NB4 (cell line): ENCODE results near the gene DAG1.

Source experiments
- DNase-seq: peaks from one replicate; pipeline ENCODE4 v3.0.0; 2010; ENCODE audit warnings: low read depth
- H3K4me3 ChIP-seq: one replicate; pipeline ENCODE4 v1.5.1; 2011; ENCODE audit warnings: mild to moderate bottlenecking, low read depth, low read length, moderate library complexity
- CTCF ChIP-seq: IDR thresholded peaks from one replicate; pipeline ENCODE4 v1.5.1; 2012; ENCODE audit warnings: low read depth, low read length
- MAX ChIP-seq: IDR thresholded peaks from 2 replicates; pipeline ENCODE4 v1.6.1; 2011; ENCODE audit warnings: low read depth, low read length
- MYC ChIP-seq: IDR thresholded peaks from 2 replicates; pipeline ENCODE4 v1.6.1; 2011; ENCODE audit warnings: low read depth, low read length
- POLR2A ChIP-seq: IDR thresholded peaks from 2 replicates; pipeline ENCODE4 v1.6.1; 2011; ENCODE audit warnings: mild to moderate bottlenecking; ENCODE audit not compliant: insufficient read length; ENCODE audit errors: extremely low read depth

The DAG1 gene

GRCh38 chr3:49531715-49532114, 61.6 kb downstream of the DAG1 start:
- H3K4me3 ChIP-seq, result no peak overlapping the region
- no peak for TF ChIP-seq MYC
- no peak for TF ChIP-seq CTCF
- TF ChIP-seq MAX, result no peak
- no peak for TF ChIP-seq POLR2A
- DNase-seq, result no peak

- DNase-seq, result no peak
- TF ChIP-seq CTCF (no peak), MYC (no peak), POLR2A (no peak), MAX (no peak)
- no peak overlapping the region for H3K4me3 ChIP-seq
These were observed 63.0 kb downstream of the DAG1 start for GRCh38 chr3:49533031-49533430.

- no peak for DNase-seq
- TF ChIP-seq MYC (no peak), MAX (no peak), CTCF (no peak), POLR2A (no peak)
- no peak overlapping the region for H3K4me3 ChIP-seq
These were observed 63.9 kb downstream of the DAG1 start for GRCh38 chr3:49533786-49534519.

GRCh38 chr3:49534581-49535441, 64.7 kb downstream of the DAG1 start:
- H3K4me3 ChIP-seq, result no peak overlapping the region
- no peak for TF ChIP-seq CTCF
- no peak for TF ChIP-seq MAX
- no peak for TF ChIP-seq POLR2A
- TF ChIP-seq MYC, result no peak
- DNase-seq, result no peak

GRCh38 chr3:49535971-49536874, 66.2 kb downstream of the DAG1 start:
- no peak for DNase-seq
- no peak for TF ChIP-seq MYC
- TF ChIP-seq POLR2A, result no peak
- no peak for TF ChIP-seq MAX
- TF ChIP-seq CTCF, result no peak

More at GRCh38 chr3:49535971-49536874, 66.2 kb downstream of the DAG1 start:
- H3K4me3 ChIP-seq, result no peak overlapping the region
